WTC11 (cell line): ENCODE measurements around the gene COL25A1.

ENCODE experiments used
- MXD4 ChIP-seq: fragments of 250-450 bp; sonication (Bioruptor Pico); IDR thresholded peaks from 2 replicates; pipeline ENCODE4 v1.8.0; 2021; ENCODE audit warnings: mild to moderate bottlenecking, moderate library complexity, borderline replicate concordance
- SP1 ChIP-seq: sonication (generic); formaldehyde crosslinking; conservative IDR thresholded peaks from 2 replicates; pipeline ENCODE4 v1.8.1; 2022; ENCODE audit warnings: missing genetic modification reagents

- TF ChIP-seq MXD4 (CRISPR knock-in tag), result no peak
- no peak for TF ChIP-seq SP1 (CRISPR knock-in tag)
Measured at GRCh38 chr4:109016200-109016599, 286.3 kb downstream of the COL25A1 start.
